Measurements from ENCODE around the gene SPRR2D.

GRCh38 chr1:153072806-153073726, 32.1 kb upstream of the SPRR2D start:
- TF ChIP-seq CTCF (IDR thresholded peaks at IDR 0.05), result no peak
- no peak for TF ChIP-seq POLR2A (IDR thresholded peaks at IDR 0.05)
- no peak for TF ChIP-seq EP300 (IDR thresholded peaks at IDR 0.05)

Measured in ovary (tissue), 3 donors.